ENCODE data around the gene ITGA11.
"Not testable (repeated sequence)": the region's sequence is repeated elsewhere in the genome, so short reads cannot be mapped to it uniquely, and the experiment has no call there.

Gene ITGA11

GRCh38 chr15:68425428-68426060 is 6.4 kb downstream of the ITGA11 start:
- DNase-seq (ENCODE audit: low read depth): no peak

GRCh38 chr15:68424754-68425390 is 7.1 kb downstream of the ITGA11 start:
- DNase-seq (ENCODE audit: low read depth): no peak

GRCh38 chr15:68423359-68424296 is 8.3 kb downstream of the ITGA11 start:
- DNase-seq (ENCODE audit: low read depth): no peak

- DNase-seq (ENCODE audit: low read depth): not testable (repeated sequence)
Measured at GRCh38 chr15:68422403-68423145, 9.4 kb downstream of the ITGA11 start.

- DNase-seq (ENCODE audit: low read depth): no peak
Measured at GRCh38 chr15:68421798-68422402, 10.1 kb downstream of the ITGA11 start.

GRCh38 chr15:68421115-68421551 is 10.8 kb downstream of the ITGA11 start:
- no peak for DNase-seq (ENCODE audit: low read depth)

- DNase-seq (ENCODE audit: low read depth): no peak
Measured at GRCh38 chr15:68420186-68420684, 11.7 kb downstream of the ITGA11 start.

GRCh38 chr15:68419301-68420175 is 12.4 kb downstream of the ITGA11 start:
- DNase-seq (ENCODE audit: low read depth): no peak

GRCh38 chr15:68418611-68419161 is 13.3 kb downstream of the ITGA11 start:
- DNase-seq (ENCODE audit: low read depth): no peak

- DNase-seq (ENCODE audit: low read depth): no peak
Measured at GRCh38 chr15:68417897-68418296, 14.1 kb downstream of the ITGA11 start.

GRCh38 chr15:68417051-68417450 is 14.9 kb downstream of the ITGA11 start:
- DNase-seq (ENCODE audit: low read depth): no peak

- DNase-seq (ENCODE audit: low read depth): no peak
Measured at GRCh38 chr15:68416158-68416535, 15.8 kb downstream of the ITGA11 start.

- DNase-seq (ENCODE audit: low read depth): no peak
Measured at GRCh38 chr15:68415501-68416157, 16.3 kb downstream of the ITGA11 start.

- DNase-seq (ENCODE audit: low read depth): no peak
Measured at GRCh38 chr15:68415061-68415460, 16.9 kb downstream of the ITGA11 start.

GRCh38 chr15:68414591-68414990 is 17.4 kb downstream of the ITGA11 start:
- no peak for DNase-seq (ENCODE audit: low read depth)

- DNase-seq (ENCODE audit: low read depth): no peak
Measured at GRCh38 chr15:68414206-68414555, 17.8 kb downstream of the ITGA11 start.

- DNase-seq (ENCODE audit: low read depth): no peak
Measured at GRCh38 chr15:68413363-68414205, 18.4 kb downstream of the ITGA11 start.

GRCh38 chr15:68412218-68412617 is 19.7 kb downstream of the ITGA11 start:
- no peak for DNase-seq (ENCODE audit: low read depth)

- DNase-seq (ENCODE audit: low read depth): no peak
Measured at GRCh38 chr15:68411735-68412134, 20.2 kb downstream of the ITGA11 start.

Data from activated T-cell treated with anti-CD3 and anti-CD28 coated beads for 48 hours (primary cell).